ENCODE data around the gene ZNF639. TPM values are rescaled to one million over a fixed set of nuclear protein-coding genes. Genes with fewer than 3 reads are reported as not detected.

The ZNF639 gene
- total RNA-seq, 2 donors from 2014 or later: 41.1 to 42.0 TPM

GRCh38 chr3:179279837-179280236, 43.0 kb upstream of the ZNF639 start:
- H3K27ac ChIP-seq (ENCODE audit: low read depth, low read length): no peak overlapping the region
- no peak overlapping the region for H3K9ac ChIP-seq (ENCODE audit: extremely low read depth, low read length, poor library complexity, severe bottlenecking)
- H3K9me3 ChIP-seq (ENCODE audit: control insufficient read depth, low read length): no peaks in the 10 kb centered on the region
- no peaks in the 10 kb centered on the region for H3K36me3 ChIP-seq (ENCODE audit: control insufficient read depth, insufficient read depth, low read length)
- H3K4me1 Mint-ChIP-seq: no peaks in the 10 kb centered on the region
- no peak overlapping the region for H3K4me3 Mint-ChIP-seq
- no peaks in the 10 kb centered on the region for H3K4me1 ChIP-seq (ENCODE audit: control insufficient read depth, insufficient read depth, low read length)
- no peak overlapping the region for H3K27ac Mint-ChIP-seq
- DNase-seq: no peak
- no peaks in the 10 kb centered on the region for H3K36me3 Mint-ChIP-seq (ENCODE audit: low read depth)
- H3K27me3 Mint-ChIP-seq (ENCODE audit: insufficient read depth): no peaks in the 10 kb centered on the region
- H3K27me3 ChIP-seq (ENCODE audit: control insufficient read depth, insufficient read depth, low read length, poor library complexity, severe bottlenecking): no peaks in the 10 kb centered on the region
- no peak overlapping the region for H3K4me3 ChIP-seq (ENCODE audit: low read length)
- TF ChIP-seq CTCF (conservative IDR thresholded peaks at IDR 0.05): no peak
- H3K9me3 Mint-ChIP-seq: no peaks in the 10 kb centered on the region
- 100% methylated on average over 1 of the region's 1 CpG; no CpG with 5 or more reads in 1 of the 2 experiments for WGBS, 2 experiments (ENCODE audit: insufficient coverage in 1 of 2, insufficient read length in 1 of 2)

GRCh38 chr3:179281825-179282224, 41.0 kb upstream of the ZNF639 start:
- H3K36me3 Mint-ChIP-seq (ENCODE audit: low read depth): no peaks in the 10 kb centered on the region
- no peaks in the 10 kb centered on the region for H3K27me3 ChIP-seq (ENCODE audit: control insufficient read depth, insufficient read depth, low read length, poor library complexity, severe bottlenecking)
- no peak overlapping the region for H3K4me3 Mint-ChIP-seq
- H3K4me3 ChIP-seq (ENCODE audit: low read length): no peak overlapping the region
- 96 to 100% methylated on average over 1 to 3 of the region's 3 CpGs for WGBS, 2 experiments (ENCODE audit: insufficient coverage in 1 of 2, insufficient read length in 1 of 2)
- H3K9me3 ChIP-seq (ENCODE audit: control insufficient read depth, low read length): no peaks in the 10 kb centered on the region
- no peaks in the 10 kb centered on the region for H3K9me3 Mint-ChIP-seq
- H3K27me3 Mint-ChIP-seq (ENCODE audit: insufficient read depth): no peaks in the 10 kb centered on the region
- H3K27ac ChIP-seq (ENCODE audit: low read depth, low read length): no peak overlapping the region
- H3K36me3 ChIP-seq (ENCODE audit: control insufficient read depth, insufficient read depth, low read length): no peaks in the 10 kb centered on the region
- H3K4me1 ChIP-seq (ENCODE audit: control insufficient read depth, insufficient read depth, low read length): no peaks in the 10 kb centered on the region
- H3K27ac Mint-ChIP-seq: no peak overlapping the region
- TF ChIP-seq CTCF (conservative IDR thresholded peaks at IDR 0.05): no peak
- H3K4me1 Mint-ChIP-seq: no peaks in the 10 kb centered on the region
- no peak overlapping the region for H3K9ac ChIP-seq (ENCODE audit: extremely low read depth, low read length, poor library complexity, severe bottlenecking)
- no peak for DNase-seq

GRCh38 chr3:179286331-179286730, 36.5 kb upstream of the ZNF639 start:
- peaks cover 5% of the 10 kb centered on the region for H3K4me1 Mint-ChIP-seq
- no peaks in the 10 kb centered on the region for H3K27me3 Mint-ChIP-seq (ENCODE audit: insufficient read depth)
- H3K27ac Mint-ChIP-seq: no peak overlapping the region
- H3K4me3 Mint-ChIP-seq: no peak overlapping the region
- no peak for TF ChIP-seq CTCF (conservative IDR thresholded peaks at IDR 0.05)
- WGBS, 2 experiments (ENCODE audit: insufficient coverage in 1 of 2, insufficient read length in 1 of 2): 93 to 100% methylated on average over 3 to 6 of the region's 6 CpGs
- no peaks in the 10 kb centered on the region for H3K36me3 Mint-ChIP-seq (ENCODE audit: low read depth)
- no peak overlapping the region for H3K27ac ChIP-seq (ENCODE audit: low read depth, low read length)
- H3K9ac ChIP-seq (ENCODE audit: extremely low read depth, low read length, poor library complexity, severe bottlenecking): no peak overlapping the region
- no peak overlapping the region for H3K4me3 ChIP-seq (ENCODE audit: low read length)
- H3K36me3 ChIP-seq (ENCODE audit: control insufficient read depth, insufficient read depth, low read length): no peaks in the 10 kb centered on the region
- DNase-seq: no peak
- H3K9me3 Mint-ChIP-seq: peaks cover 3% of the 10 kb centered on the region
- no peaks in the 10 kb centered on the region for H3K4me1 ChIP-seq (ENCODE audit: control insufficient read depth, insufficient read depth, low read length)
- no peaks in the 10 kb centered on the region for H3K9me3 ChIP-seq (ENCODE audit: control insufficient read depth, low read length)
- H3K27me3 ChIP-seq (ENCODE audit: control insufficient read depth, insufficient read depth, low read length, poor library complexity, severe bottlenecking): no peaks in the 10 kb centered on the region

All from endodermal cell (in vitro differentiated cells).